Gastroesophageal sphincter (tissue), 3 donors: Measurements from ENCODE around the gene OXCT1.

ENCODE experiments used
- EP300 ChIP-seq: sonication (generic); formaldehyde crosslinking; IDR thresholded peaks from one replicate; pipeline ENCODE4 v1.6.1; 2017; ENCODE audit warnings: antibody characterized with exemption, mild to moderate bottlenecking
- POLR2A ChIP-seq, 2 donors: fragments of 450-650 bp; IDR thresholded peaks; one replicate each; pipeline ENCODE4 v1.6.1; 2017; ENCODE audit warnings: antibody characterized with exemption in 2 of 2, mild to moderate bottlenecking in 2 of 2, moderate library complexity in 1 of 2
- POLR2AphosphoS5 ChIP-seq: sonication (generic); formaldehyde crosslinking; IDR thresholded peaks from one replicate; pipeline ENCODE4 v1.6.1; 2017; ENCODE audit warnings: antibody characterized with exemption
- TF ChIP-seq, protein P1 (sequence below), 4 experiments: fragments of 200-600 bp in 2 of 4; fragments of 450-650 bp in 2 of 4; sonication (generic) in 1 of 4; IDR thresholded peaks; one replicate each; pipeline ENCODE4 v1.5.1; 2017 to 2019; ENCODE audit warnings: antibody characterized with exemption in 4 of 4, mild to moderate bottlenecking in 2 of 4, moderate library complexity in 2 of 4

GRCh38 chr5:41820150-41820549 lies 50.1 kb downstream of the OXCT1 start:
- TF ChIP-seq, protein P1, sequence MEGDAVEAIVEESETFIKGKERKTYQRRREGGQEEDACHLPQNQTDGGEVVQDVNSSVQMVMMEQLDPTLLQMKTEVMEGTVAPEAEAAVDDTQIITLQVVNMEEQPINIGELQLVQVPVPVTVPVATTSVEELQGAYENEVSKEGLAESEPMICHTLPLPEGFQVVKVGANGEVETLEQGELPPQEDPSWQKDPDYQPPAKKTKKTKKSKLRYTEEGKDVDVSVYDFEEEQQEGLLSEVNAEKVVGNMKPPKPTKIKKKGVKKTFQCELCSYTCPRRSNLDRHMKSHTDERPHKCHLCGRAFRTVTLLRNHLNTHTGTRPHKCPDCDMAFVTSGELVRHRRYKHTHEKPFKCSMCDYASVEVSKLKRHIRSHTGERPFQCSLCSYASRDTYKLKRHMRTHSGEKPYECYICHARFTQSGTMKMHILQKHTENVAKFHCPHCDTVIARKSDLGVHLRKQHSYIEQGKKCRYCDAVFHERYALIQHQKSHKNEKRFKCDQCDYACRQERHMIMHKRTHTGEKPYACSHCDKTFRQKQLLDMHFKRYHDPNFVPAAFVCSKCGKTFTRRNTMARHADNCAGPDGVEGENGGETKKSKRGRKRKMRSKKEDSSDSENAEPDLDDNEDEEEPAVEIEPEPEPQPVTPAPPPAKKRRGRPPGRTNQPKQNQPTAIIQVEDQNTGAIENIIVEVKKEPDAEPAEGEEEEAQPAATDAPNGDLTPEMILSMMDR (IDR thresholded peaks at IDR 0.05), result no peak
- TF ChIP-seq POLR2A (IDR thresholded peaks at IDR 0.05), result no peak
- no peak for TF ChIP-seq EP300
- TF ChIP-seq POLR2AphosphoS5, result no peak
